OCI-LY7 (cell line): ENCODE results near the gene ISYNA1. TPM values are rescaled to one million over a fixed set of nuclear protein-coding genes. Genes with fewer than 3 reads are reported as not detected.

Experiments
- BruUV-seq: library from RNA; stranded (reverse); fragments of 400-500 nt; replicated peaks from 2 replicates; lab custom pipeline; 2021; lab: Mats Ljungman, UMichigan
- CTCF ChIA-PET: fragments of 300-600 bp; sonication (Branson Sonifier 250); formaldehyde crosslinking; loops from one replicate; lab custom pipeline; 2022; ENCODE audit warnings: antibody characterized with exemption; ENCODE audit not compliant: unreplicated experiment; lab: Charles Lee
- POLR2A ChIA-PET: fragments of 300-600 bp; sonication (Branson Sonifier 250); formaldehyde crosslinking; loops from one replicate; lab custom pipeline; 2022; ENCODE audit warnings: antibody characterized with exemption; lab: Charles Lee
- DNase-seq: peaks from one replicate; pipeline ENCODE4 v3.0.0-alpha.2; 2015; ENCODE audit warnings: low spot score
- H2AFZ ChIP-seq: fragments of 200-600 bp; sonication (generic), shearing (Covaris generic); 2 replicates; pipeline ENCODE4 v1.6.1; 2014; ENCODE audit warnings: mild to moderate bottlenecking, antibody characterized with exemption, low read length, moderate library complexity
- H3K27ac ChIP-seq: fragments of 200-600 bp; sonication (generic); 2 replicates; pipeline ENCODE4 v1.5.1; 2014; ENCODE audit warnings: mixed run types, low read depth, mild to moderate bottlenecking, moderate library complexity, low read length, inconsistent platforms; ENCODE audit not compliant: poor library complexity, severe bottlenecking
- H3K36me3 ChIP-seq: fragments of 200-600 bp; sonication (generic); 2 replicates; pipeline ENCODE4 v1.6.1; 2014; ENCODE audit warnings: mild to moderate bottlenecking, antibody characterized with exemption, low read length, moderate library complexity, mixed read lengths; ENCODE audit not compliant: insufficient read depth
- H3K4me1 ChIP-seq: fragments of 200-600 bp; sonication (generic); 2 replicates; pipeline ENCODE4 v1.5.1; 2014; ENCODE audit warnings: mild to moderate bottlenecking, low read length; ENCODE audit not compliant: insufficient read depth, poor library complexity, severe bottlenecking
- H3K4me2 ChIP-seq: fragments of 200-600 bp; sonication (generic); 2 replicates; pipeline ENCODE4 v1.6.1; 2014; ENCODE audit warnings: mild to moderate bottlenecking, low read length
- H3K4me3 ChIP-seq: fragments of 200-600 bp; sonication (generic); 2 replicates; pipeline ENCODE4 v1.5.1; 2014; ENCODE audit warnings: mild to moderate bottlenecking, low read depth, low read length; ENCODE audit not compliant: poor library complexity, severe bottlenecking
- H3K79me2 ChIP-seq: fragments of 200-600 bp; sonication (generic); 2 replicates; pipeline ENCODE4 v1.6.1; 2016; ENCODE audit warnings: low read depth, mild to moderate bottlenecking, low read length, moderate library complexity, mixed read lengths; ENCODE audit not compliant: insufficient read depth
- H3K9me2 ChIP-seq: fragments of 200-600 bp; sonication (generic); 2 replicates; pipeline ENCODE4 v1.6.1; 2016; ENCODE audit warnings: mild to moderate bottlenecking, low read length, mixed read lengths; ENCODE audit not compliant: insufficient read depth
- H3K9me3 ChIP-seq: fragments of 200-600 bp; sonication (generic); 2 replicates; pipeline ENCODE4 v1.6.1; 2014; ENCODE audit warnings: mild to moderate bottlenecking, mixed run types, low read length, mixed read lengths
- H4K20me1 ChIP-seq: fragments of 200-600 bp; sonication (generic); 2 replicates; pipeline ENCODE4 v1.6.1; 2014; ENCODE audit warnings: mild to moderate bottlenecking, antibody characterized with exemption, low read length, moderate library complexity, mixed read lengths; ENCODE audit not compliant: insufficient read depth
- CTCF ChIP-seq: fragments of 200-600 bp; sonication (generic); conservative IDR thresholded peaks from 2 replicates; pipeline ENCODE4 v1.5.1; 2014; ENCODE audit warnings: mild to moderate bottlenecking, antibody characterized with exemption, low read length, moderate library complexity, mixed read lengths
- EZH2phosphoT487 ChIP-seq: fragments of 200-600 bp; sonication (generic); IDR thresholded peaks from 2 replicates; pipeline ENCODE4 v1.6.1; 2018; ENCODE audit warnings: low read depth, borderline replicate concordance, mild to moderate bottlenecking, mixed run types, antibody characterized with exemption, low read length, moderate library complexity, mixed read lengths
- intact Hi-C: fragments of 100-400 bp; cut with micrococcal nuclease; formaldehyde crosslinking; loops from one replicate; pipeline ENCODE4 v1.10.0; 2022; ENCODE audit not compliant: unreplicated experiment
- total RNA-seq, 2 experiments: library from RNA; depleted of rRNA in 1 of 2; stranded (reverse); fragments of >200 nt in 1 of 2; shearing (Covaris generic) in 1 of 2; gene quantifications; 2 replicates each; pipeline ENCODE4 v1.2.3, GENCODE V29; 2014 to 2022

ISYNA1 gene
- total RNA-seq, 2 experiments from 2014 or later, result 1.8 to 8.9 TPM

DNA sequence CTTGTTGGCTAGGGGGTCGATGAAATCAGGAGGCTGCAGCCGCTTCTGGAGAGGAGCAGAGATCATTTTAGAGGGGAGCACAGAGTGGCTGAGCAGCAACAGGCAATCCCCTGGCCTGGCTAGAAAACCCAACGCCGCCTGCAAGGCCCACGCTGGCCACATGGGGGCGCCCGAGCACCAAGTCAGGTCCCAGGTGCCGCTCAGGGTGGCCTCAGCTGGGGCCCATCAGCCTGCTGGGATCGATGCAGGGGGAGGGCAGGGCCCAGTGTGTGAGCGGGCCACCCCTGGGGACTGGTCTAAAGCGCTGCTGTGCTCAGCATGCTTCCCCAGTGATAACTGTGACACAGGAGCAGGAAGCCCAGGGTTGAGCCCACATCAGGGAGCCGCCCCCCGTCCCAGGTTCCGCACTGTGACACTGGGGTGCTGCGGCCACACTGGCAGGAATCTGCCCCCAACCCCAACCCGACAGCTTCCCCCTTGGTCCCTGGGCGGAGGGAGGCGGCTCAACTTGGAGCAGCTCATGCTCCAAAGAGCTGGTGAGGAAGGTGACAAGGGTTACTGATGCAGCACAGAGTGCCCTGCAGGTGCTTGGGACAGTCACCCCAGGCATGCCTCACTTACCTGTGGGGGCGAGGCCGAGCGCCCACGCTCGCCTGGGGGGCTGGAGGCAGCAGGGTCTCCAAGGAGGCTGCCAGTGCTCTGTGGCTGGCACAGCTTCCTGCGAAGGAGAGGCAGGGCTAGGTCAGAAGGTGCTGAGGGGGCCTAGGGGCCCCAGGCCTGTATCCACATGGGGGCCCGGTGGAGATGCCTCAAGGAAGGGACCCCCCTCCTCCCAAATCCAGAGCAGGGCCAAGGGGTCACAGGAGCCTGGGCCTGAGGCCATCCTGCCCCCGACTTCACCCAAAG, 13.3 kb upstream of the ISYNA1 start:
- TF ChIP-seq CTCF (peak; percentile 94), EZH2phosphoT487 (no peak)
- Histone ChIP-seq H3K9me2 (no peaks in the 10 kb centered on the region), H3K4me1 (no peaks in the 10 kb centered on the region), H3K79me2 (no peaks in the 10 kb centered on the region), H3K36me3 (peaks cover 32% of the 10 kb centered on the region), H3K27ac (no peak overlapping the region), H3K4me3 (no peak overlapping the region), H4K20me1 (no peaks in the 10 kb centered on the region), H3K4me2 (no peak overlapping the region), H2AFZ (no peak overlapping the region), H3K9me3 (no peaks in the 10 kb centered on the region)
- DNase-seq, result peak; percentile 77
- BruUV-seq, result no TSS peak
- POLR2A ChIA-PET, result no interaction called here
- intact Hi-C loops, result loop anchor here (5.0 kb wide), 1 partner anchor 221 kb away; no protein-coding TSS in a partner anchor
- CTCF ChIA-PET, result interaction anchor here (0.8 to 1.0 kb wide), 2 partner anchors 10 to 27 kb away, joined by 4 read pairs; no protein-coding TSS in a partner anchor

DNA sequence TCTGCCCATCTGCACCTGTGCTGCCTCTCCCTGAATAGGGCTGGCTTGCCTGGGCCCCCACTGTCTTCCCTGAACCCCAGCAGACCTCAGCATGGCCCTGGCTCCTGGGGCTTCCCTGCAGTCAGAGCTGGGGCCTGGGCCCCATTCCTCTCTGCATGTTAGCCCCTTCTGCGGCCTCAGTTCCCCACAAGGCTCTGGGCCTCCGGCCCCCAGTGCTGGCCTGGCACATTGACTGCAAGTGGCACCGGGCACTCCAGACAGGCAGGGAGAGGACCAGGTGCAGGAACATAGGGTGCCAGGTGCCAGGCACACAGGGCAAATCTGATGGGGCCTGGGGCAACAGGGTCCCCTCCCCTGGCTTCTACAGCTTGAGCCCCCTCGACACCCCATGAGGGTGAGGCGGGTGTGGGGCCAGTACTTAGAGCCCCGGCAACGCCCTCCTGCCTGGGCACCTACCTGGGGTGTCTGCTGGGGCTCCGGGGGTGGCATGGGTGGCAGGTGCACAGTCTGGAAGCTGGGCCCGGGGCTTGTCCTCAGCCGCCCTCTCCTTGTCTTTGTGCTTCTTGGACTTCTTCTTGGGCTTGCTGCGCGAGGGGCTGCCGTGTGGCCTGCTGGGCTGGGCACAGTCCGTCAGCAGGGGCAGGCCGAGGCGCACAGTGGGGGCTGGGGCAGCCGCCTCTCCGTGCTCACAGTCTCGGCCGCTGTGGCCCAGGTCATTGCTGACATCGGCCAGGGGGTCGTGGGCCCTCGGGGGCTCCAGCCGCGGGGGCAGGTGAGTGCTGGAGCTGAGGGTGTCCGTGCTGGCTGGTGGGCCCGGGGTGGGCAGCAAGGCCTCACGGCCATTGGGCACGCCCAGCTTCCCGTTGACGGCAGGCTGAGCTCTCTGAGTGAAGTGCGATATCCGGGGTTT, 12.3 kb upstream of the ISYNA1 start:
- DNase-seq, result no peak
- H2AFZ ChIP-seq, result no peak overlapping the region
- no peak overlapping the region for H3K4me3 ChIP-seq
- ChIA-PET CTCF (interaction anchor here (0.8 to 1.0 kb wide), 2 partner anchors 9 to 26 kb away, joined by 4 read pairs; no protein-coding TSS in a partner anchor), POLR2A (no interaction called here)
- no peaks in the 10 kb centered on the region for H3K79me2 ChIP-seq
- H3K4me2 ChIP-seq, result no peak overlapping the region
- no TSS peak for BruUV-seq
- peaks cover 36% of the 10 kb centered on the region; the same call in 1 of the 2 replicates for H3K36me3 ChIP-seq
- no peaks in the 10 kb centered on the region for H4K20me1 ChIP-seq
- intact Hi-C loops, result loop anchor here (5.0 kb wide), 1 partner anchor 222 kb away; no protein-coding TSS in a partner anchor
- no peaks in the 10 kb centered on the region for H3K4me1 ChIP-seq
- no peak overlapping the region for H3K27ac ChIP-seq
- no peaks in the 10 kb centered on the region for H3K9me2 ChIP-seq
- no peak for TF ChIP-seq CTCF
- no peak for TF ChIP-seq EZH2phosphoT487
- H3K9me3 ChIP-seq, result no peaks in the 10 kb centered on the region
